Smooth muscle cell (in vitro differentiated cells): ENCODE results near the gene PHKA2. TPM values are rescaled to one million over a fixed set of nuclear protein-coding genes. Genes with fewer than 3 reads are reported as not detected.

Experiments
- DNase-seq: peaks from one replicate; lab custom pipeline; 2025; ENCODE audit not compliant: unreplicated experiment; lab: John Stamatoyannopoulos, UW
- H2AFZ ChIP-seq: fragments of 200-600 bp; sonication (generic); 2 replicates; pipeline ENCODE4 v1.6.0; 2016; ENCODE audit warnings: antibody characterized with exemption, low read depth, mild to moderate bottlenecking
- H3F3A ChIP-seq: fragments of 200-600 bp; sonication (generic); 2 replicates; pipeline ENCODE4 v1.6.0; 2017; ENCODE audit warnings: antibody characterized with exemption, low read depth
- H3K27ac ChIP-seq: fragments of 200-600 bp; sonication (generic); 2 replicates; pipeline ENCODE4 v1.5.1; 2016; ENCODE audit warnings: low read depth, mild to moderate bottlenecking
- H3K27me3 ChIP-seq: fragments of 200-600 bp; sonication (generic); 2 replicates; pipeline ENCODE4 v1.6.1; 2016; ENCODE audit warnings: low read depth, mild to moderate bottlenecking
- H3K36me3 ChIP-seq: fragments of 200-600 bp; sonication (generic); 2 replicates; pipeline ENCODE4 v1.5.1; 2016; ENCODE audit warnings: low read depth
- H3K4me1 ChIP-seq: fragments of 200-600 bp; sonication (generic); 2 replicates; pipeline ENCODE4 v1.5.1; 2016; ENCODE audit warnings: low read depth
- H3K4me2 ChIP-seq: fragments of 200-600 bp; sonication (generic); 2 replicates; pipeline ENCODE4 v1.6.0; 2016; ENCODE audit warnings: mild to moderate bottlenecking
- H3K4me3 ChIP-seq: fragments of 200-600 bp; sonication (generic); 2 replicates; pipeline ENCODE4 v1.5.1; 2016; ENCODE audit warnings: mild to moderate bottlenecking
- H3K79me2 ChIP-seq: fragments of 200-600 bp; sonication (generic); 2 replicates; pipeline ENCODE4 v1.6.0; 2016; ENCODE audit warnings: low read depth, mild to moderate bottlenecking
- H3K9ac ChIP-seq: fragments of 200-600 bp; sonication (generic); 2 replicates; pipeline ENCODE4 v1.6.0; 2016; ENCODE audit warnings: low read depth
- H3K9me3 ChIP-seq: fragments of 200-600 bp; sonication (generic); replicated peaks from 2 replicates; pipeline ENCODE4 v1.5.1; 2016; ENCODE audit warnings: low read depth
- H4K20me1 ChIP-seq: fragments of 200-600 bp; sonication (generic); 2 replicates; pipeline ENCODE4 v1.6.0; 2016; ENCODE audit warnings: low read depth
- WGBS: methylation state at CpG from one replicate; pipeline ENCODE4 v1.1.7; 2016; ENCODE audit warnings: low lambda C conversion rate; 5-methylcytosine and 5-hydroxymethylcytosine counted together
- polyA plus RNA-seq: library from polyadenylated mRNA; unstranded; fragments of >200 nt; fragmentation: Nextera tagmentation; extraction: Ambion mirVana; gene quantifications from 2 replicates; pipeline ENCODE4 v1.2.1, GENCODE V29; 2016
- total RNA-seq: library from RNA; depleted of rRNA; stranded (reverse); fragments of >200 nt; gene quantifications from 2 replicates; pipeline ENCODE4 v1.2.3, GENCODE V29; 2014
- TF ChIP-seq, protein P1 (sequence below): fragments of 200-600 bp; sonication (generic); IDR thresholded peaks from 2 replicates; pipeline ENCODE4 v1.5.1; 2017; ENCODE audit warnings: borderline replicate concordance, mild to moderate bottlenecking, antibody characterized with exemption; ENCODE audit not compliant: insufficient read depth, poor library complexity, severe bottlenecking

PHKA2 gene, protein sequence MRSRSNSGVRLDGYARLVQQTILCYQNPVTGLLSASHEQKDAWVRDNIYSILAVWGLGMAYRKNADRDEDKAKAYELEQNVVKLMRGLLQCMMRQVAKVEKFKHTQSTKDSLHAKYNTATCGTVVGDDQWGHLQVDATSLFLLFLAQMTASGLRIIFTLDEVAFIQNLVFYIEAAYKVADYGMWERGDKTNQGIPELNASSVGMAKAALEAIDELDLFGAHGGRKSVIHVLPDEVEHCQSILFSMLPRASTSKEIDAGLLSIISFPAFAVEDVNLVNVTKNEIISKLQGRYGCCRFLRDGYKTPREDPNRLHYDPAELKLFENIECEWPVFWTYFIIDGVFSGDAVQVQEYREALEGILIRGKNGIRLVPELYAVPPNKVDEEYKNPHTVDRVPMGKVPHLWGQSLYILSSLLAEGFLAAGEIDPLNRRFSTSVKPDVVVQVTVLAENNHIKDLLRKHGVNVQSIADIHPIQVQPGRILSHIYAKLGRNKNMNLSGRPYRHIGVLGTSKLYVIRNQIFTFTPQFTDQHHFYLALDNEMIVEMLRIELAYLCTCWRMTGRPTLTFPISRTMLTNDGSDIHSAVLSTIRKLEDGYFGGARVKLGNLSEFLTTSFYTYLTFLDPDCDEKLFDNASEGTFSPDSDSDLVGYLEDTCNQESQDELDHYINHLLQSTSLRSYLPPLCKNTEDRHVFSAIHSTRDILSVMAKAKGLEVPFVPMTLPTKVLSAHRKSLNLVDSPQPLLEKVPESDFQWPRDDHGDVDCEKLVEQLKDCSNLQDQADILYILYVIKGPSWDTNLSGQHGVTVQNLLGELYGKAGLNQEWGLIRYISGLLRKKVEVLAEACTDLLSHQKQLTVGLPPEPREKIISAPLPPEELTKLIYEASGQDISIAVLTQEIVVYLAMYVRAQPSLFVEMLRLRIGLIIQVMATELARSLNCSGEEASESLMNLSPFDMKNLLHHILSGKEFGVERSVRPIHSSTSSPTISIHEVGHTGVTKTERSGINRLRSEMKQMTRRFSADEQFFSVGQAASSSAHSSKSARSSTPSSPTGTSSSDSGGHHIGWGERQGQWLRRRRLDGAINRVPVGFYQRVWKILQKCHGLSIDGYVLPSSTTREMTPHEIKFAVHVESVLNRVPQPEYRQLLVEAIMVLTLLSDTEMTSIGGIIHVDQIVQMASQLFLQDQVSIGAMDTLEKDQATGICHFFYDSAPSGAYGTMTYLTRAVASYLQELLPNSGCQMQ
- total RNA-seq, result 4.6 and 22.7 TPM in 2 replicates
- 7.3 and 8.2 TPM in 2 replicates for polyA plus RNA-seq

DNA sequence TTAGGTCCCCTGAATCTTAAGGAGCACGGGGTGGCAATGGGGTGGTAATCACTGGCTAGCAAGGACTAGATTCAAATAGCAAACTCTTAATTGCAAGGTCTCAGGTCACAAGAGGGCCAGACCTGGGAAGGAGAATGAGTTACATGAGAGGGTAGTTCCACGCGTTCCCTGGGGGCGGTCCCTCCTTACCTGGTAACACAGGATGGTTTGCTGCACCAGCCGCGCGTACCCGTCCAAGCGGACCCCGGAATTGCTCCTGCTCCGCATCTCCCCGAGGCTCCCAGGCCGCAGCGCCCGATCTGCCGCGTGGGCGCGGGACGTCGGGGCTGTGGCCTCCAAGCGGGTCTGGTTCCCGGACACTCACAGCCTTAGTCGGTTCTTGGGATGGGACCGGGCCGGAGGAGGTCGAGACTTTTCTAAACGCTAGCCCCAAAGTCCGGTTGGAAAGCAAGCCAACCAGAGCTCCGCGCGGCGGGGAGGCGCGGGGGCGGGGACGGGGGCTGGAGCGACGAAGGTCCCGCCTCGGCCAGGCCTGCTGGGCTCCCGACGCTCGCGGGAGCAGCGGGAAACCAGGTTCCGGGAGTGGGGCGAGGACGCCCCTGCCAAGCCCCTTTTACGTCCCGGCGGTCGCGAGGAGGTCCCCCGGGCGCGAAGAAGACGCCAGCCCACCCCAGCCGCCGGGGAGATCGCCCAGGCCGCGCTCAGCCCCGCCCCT, at the start of gene PHKA2:
Gene PHKA2, minus strand, starts transcription at position 449 of the 715 bp plus-strand sequence. Its CDS starts 182 bp downstream, at position 267.
- Histone ChIP-seq H4K20me1 (no peaks in the 10 kb centered on the region), H3K4me2 (peak within 1 kb of the TSS; percentile 82), H3K9ac (peak within 1 kb of the TSS; percentile 78), H3K4me1 (peaks cover 4% of the 10 kb centered on the region), H3K9me3 (peaks cover 3% of the 10 kb centered on the region), H3F3A (no peaks in the 10 kb centered on the region), H3K27ac (peak within 1 kb of the TSS; percentile 67), H2AFZ (peak within 1 kb of the TSS; percentile 76), H3K79me2 (no peaks in the 10 kb centered on the region), H3K4me3 (peak within 1 kb of the TSS; percentile 72), H3K27me3 (no peaks in the 10 kb centered on the region), H3K36me3 (no peaks in the 10 kb centered on the region)
- peak; percentile 39 for DNase-seq
- 43% methylated on average over 35 of the region's 64 CpGs for WGBS
- TF ChIP-seq, protein P1, sequence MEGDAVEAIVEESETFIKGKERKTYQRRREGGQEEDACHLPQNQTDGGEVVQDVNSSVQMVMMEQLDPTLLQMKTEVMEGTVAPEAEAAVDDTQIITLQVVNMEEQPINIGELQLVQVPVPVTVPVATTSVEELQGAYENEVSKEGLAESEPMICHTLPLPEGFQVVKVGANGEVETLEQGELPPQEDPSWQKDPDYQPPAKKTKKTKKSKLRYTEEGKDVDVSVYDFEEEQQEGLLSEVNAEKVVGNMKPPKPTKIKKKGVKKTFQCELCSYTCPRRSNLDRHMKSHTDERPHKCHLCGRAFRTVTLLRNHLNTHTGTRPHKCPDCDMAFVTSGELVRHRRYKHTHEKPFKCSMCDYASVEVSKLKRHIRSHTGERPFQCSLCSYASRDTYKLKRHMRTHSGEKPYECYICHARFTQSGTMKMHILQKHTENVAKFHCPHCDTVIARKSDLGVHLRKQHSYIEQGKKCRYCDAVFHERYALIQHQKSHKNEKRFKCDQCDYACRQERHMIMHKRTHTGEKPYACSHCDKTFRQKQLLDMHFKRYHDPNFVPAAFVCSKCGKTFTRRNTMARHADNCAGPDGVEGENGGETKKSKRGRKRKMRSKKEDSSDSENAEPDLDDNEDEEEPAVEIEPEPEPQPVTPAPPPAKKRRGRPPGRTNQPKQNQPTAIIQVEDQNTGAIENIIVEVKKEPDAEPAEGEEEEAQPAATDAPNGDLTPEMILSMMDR, result no peak

DNA sequence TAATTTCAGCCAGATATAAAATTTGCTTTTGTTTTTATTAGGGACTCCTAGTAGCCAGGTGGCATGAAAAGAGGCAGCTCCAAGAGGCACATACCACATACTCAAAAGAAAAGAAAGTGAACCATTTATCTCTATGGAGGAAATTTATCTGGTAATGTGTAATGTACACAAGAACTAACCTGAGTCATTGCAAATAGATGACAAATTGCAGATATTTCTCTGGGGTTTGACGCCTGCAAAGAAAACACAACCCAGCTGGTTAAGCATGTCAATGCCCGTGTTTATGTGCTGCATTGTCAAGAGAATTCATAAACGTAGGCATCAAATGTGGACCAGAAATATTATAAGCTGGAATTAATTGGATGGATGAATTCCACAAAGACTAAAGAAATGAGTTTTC, 46.9 kb upstream of the PHKA2 start:
- Histone ChIP-seq H3K79me2 (no peaks in the 10 kb centered on the region), H3K9me3 (peaks cover 3% of the 10 kb centered on the region), H3K4me1 (no peaks in the 10 kb centered on the region), H3K9ac (no peak overlapping the region), H3K27me3 (no peaks in the 10 kb centered on the region), H3K36me3 (no peaks in the 10 kb centered on the region), H3K4me2 (no peak overlapping the region), H3F3A (no peaks in the 10 kb centered on the region), H3K4me3 (no peak overlapping the region), H2AFZ (no peak overlapping the region), H4K20me1 (no peaks in the 10 kb centered on the region), H3K27ac (no peak overlapping the region)
- 69% methylated on average over 3 of the region's 3 CpGs for WGBS
- no peak for DNase-seq
- TF ChIP-seq, protein P1, result no peak

DNA sequence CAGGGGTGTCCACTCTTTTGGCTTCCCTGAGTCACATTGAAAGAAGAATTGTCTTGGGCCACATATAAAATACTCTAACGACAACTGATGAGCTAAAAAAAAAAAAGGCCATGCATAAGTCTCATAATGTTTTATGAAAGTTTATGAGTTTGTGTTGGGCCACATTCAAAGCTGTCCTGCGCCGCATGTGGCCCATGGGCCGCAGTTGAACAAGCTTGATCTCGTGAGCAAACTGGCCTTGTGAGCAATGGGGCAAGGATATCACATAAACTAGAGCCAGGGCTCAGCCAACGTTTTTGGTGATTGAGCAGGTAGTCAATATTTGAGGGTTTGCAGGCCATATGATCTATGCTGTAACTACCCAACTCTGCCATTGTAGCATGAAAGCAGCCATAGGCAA, 44.6 kb upstream of the PHKA2 start:
- WGBS, result 77% methylated on average over 6 of the region's 6 CpGs
- no peak for DNase-seq
- H3K36me3 ChIP-seq, result no peaks in the 10 kb centered on the region

More for the DNA sequence above, 44.6 kb upstream of the PHKA2 start:
- Histone ChIP-seq H3K4me1 (no peaks in the 10 kb centered on the region), H4K20me1 (no peaks in the 10 kb centered on the region), H3K27ac (no peak overlapping the region), H3K79me2 (no peaks in the 10 kb centered on the region), H3F3A (no peaks in the 10 kb centered on the region), H3K9me3 (peaks cover 3% of the 10 kb centered on the region), H3K4me3 (no peak overlapping the region), H2AFZ (no peak overlapping the region), H3K27me3 (no peaks in the 10 kb centered on the region), H3K4me2 (no peak overlapping the region), H3K9ac (no peak overlapping the region)
- TF ChIP-seq, protein P1, result no peak
